Colon (tissue), 2 donors: ENCODE results near the gene BTD.
A peak's percentile ranks its signal among the peaks of the same experiment; 100 is the strongest.
"Not testable (repeated sequence)": the region's sequence is repeated elsewhere in the genome, so short reads cannot be mapped to it uniquely, and the experiment has no call there.

ENCODE experiments used
- FAIRE-seq: peaks from 2 replicates; lab custom pipeline; 2012; peaks lifted over from hg19 to GRCh38; lab: Jason Lieb, UNC
- donor health status: control.
- donor health status: control.

BTD gene

GRCh38 chr3:15601399-15602145 lies at the start of gene BTD, which contains the start of gene HACL1:
TSS of gene BTD (plus strand) at chr3:15601745. CDS start at chr3:15635440, 33,695 bp downstream.
TSS of gene HACL1 (minus strand) at chr3:15601569. CDS start at chr3:15601463, 106 bp downstream.
- FAIRE-seq: peak; percentile 68

- no peak for FAIRE-seq
Observed at GRCh38 chr3:15551902-15552301, 49.6 kb upstream of the BTD start.

- no peak for FAIRE-seq
Observed at GRCh38 chr3:15553749-15554148, 47.8 kb upstream of the BTD start.

GRCh38 chr3:15556512-15556911 lies 45.0 kb upstream of the BTD start:
- no peak for FAIRE-seq

GRCh38 chr3:15557511-15557946 lies 44.0 kb upstream of the BTD start:
- no peak for FAIRE-seq

- no peak for FAIRE-seq
Observed at GRCh38 chr3:15558581-15558980, 43.0 kb upstream of the BTD start.

GRCh38 chr3:15562560-15562959 lies 39.0 kb upstream of the BTD start:
- FAIRE-seq: no peak

- no peak for FAIRE-seq
Observed at GRCh38 chr3:15563190-15563589, 38.4 kb upstream of the BTD start.

- FAIRE-seq: no peak
Observed at GRCh38 chr3:15572138-15572537, 29.4 kb upstream of the BTD start.

- no peak for FAIRE-seq
Observed at GRCh38 chr3:15575446-15575845, 26.1 kb upstream of the BTD start.

GRCh38 chr3:15576475-15576874 lies 25.1 kb upstream of the BTD start:
- peak; percentile 28 for FAIRE-seq

GRCh38 chr3:15578289-15578867 lies 23.2 kb upstream of the BTD start:
- no peak for FAIRE-seq

GRCh38 chr3:15579051-15579450 lies 22.5 kb upstream of the BTD start:
- FAIRE-seq: peak; percentile 21

- no peak for FAIRE-seq
Observed at GRCh38 chr3:15581471-15582394, 19.8 kb upstream of the BTD start.

- no peak for FAIRE-seq
Observed at GRCh38 chr3:15585111-15585845, 16.3 kb upstream of the BTD start.

- no peak for FAIRE-seq
Observed at GRCh38 chr3:15591242-15591641, 10.3 kb upstream of the BTD start.

- no peak for FAIRE-seq
Observed at GRCh38 chr3:15591928-15592327, 9.6 kb upstream of the BTD start.

- FAIRE-seq: no peak
Observed at GRCh38 chr3:15592968-15593367, 8.6 kb upstream of the BTD start.

- no peak for FAIRE-seq
Observed at GRCh38 chr3:15595955-15596354, 5.6 kb upstream of the BTD start.

- no peak for FAIRE-seq
Observed at GRCh38 chr3:15601046-15601398, 523 bp upstream of the BTD start.

GRCh38 chr3:15602146-15602536 lies 596 bp downstream of the BTD start:
- no peak for FAIRE-seq

- not testable (repeated sequence) for FAIRE-seq
Observed at GRCh38 chr3:15602816-15603215, 1.3 kb downstream of the BTD start.
